Hepatocyte (in vitro differentiated cells): ENCODE data around the gene CDH1.

Source experiments
- CTCF ChIP-seq: fragments of 200-600 bp; sonication (generic); IDR thresholded peaks from 2 replicates; pipeline ENCODE4 v1.5.1; 2016; ENCODE audit warnings: antibody characterized with exemption, mild to moderate bottlenecking; ENCODE audit not compliant: poor library complexity
- EZH2 ChIP-seq: fragments of 200-600 bp; sonication (generic); IDR thresholded peaks from 2 replicates; pipeline ENCODE4 v1.6.1; 2016; ENCODE audit warnings: antibody characterized with exemption, mild to moderate bottlenecking, borderline replicate concordance
- EZH2phosphoT487 ChIP-seq: fragments of 200-600 bp; sonication (generic); IDR thresholded peaks from one replicate; pipeline ENCODE4 v1.6.1; 2018; ENCODE audit warnings: antibody characterized with exemption, mild to moderate bottlenecking, low read depth, moderate library complexity; ENCODE audit not compliant: unreplicated experiment, severe bottlenecking

GRCh38 chr16:68790130-68790761, 53.2 kb downstream of the CDH1 start:
- TF ChIP-seq CTCF (no peak), EZH2 (no peak), EZH2phosphoT487 (no peak)
